Esophagus muscularis mucosa (tissue), 4 donors: ENCODE data around the gene OR56A1. TPM values are rescaled to one million over a fixed set of nuclear protein-coding genes. Genes with fewer than 3 reads are reported as not detected.

ENCODE experiments used
- DNase-seq: peaks from one replicate; pipeline ENCODE4 v3.0.0-alpha.2; 2017; ENCODE audit errors: extremely low spot score
- H3K27ac ChIP-seq, 4 donors: fragments of 200-600 bp; sonication (generic); replicated peaks in 1 of 4; 1 replicate in 3 of 4; 2 replicates in 1 of 4; pipeline ENCODE4 v1.5.1; 2016 to 2019; ENCODE audit warnings: mild to moderate bottlenecking in 1 of 4
- H3K27me3 ChIP-seq, 4 donors: fragments of 200-600 bp; sonication (generic); one replicate each; pipeline versions ENCODE4 v1.5.1 to v1.6.0; 2016 to 2019
- H3K36me3 ChIP-seq, 4 donors: fragments of 200-600 bp; sonication (generic); one replicate each; pipeline ENCODE4 v1.5.1; 2016 to 2019
- H3K4me1 ChIP-seq, 4 donors: fragments of 200-600 bp; sonication (generic); one replicate each; pipeline ENCODE4 v1.5.1; 2016 to 2019
- H3K4me3 ChIP-seq, 4 donors: fragments of 200-600 bp; sonication (generic); 1 replicate in 2 of 4; 2 replicates in 2 of 4; pipeline ENCODE4 v1.5.1; 2016 to 2019; ENCODE audit warnings: mild to moderate bottlenecking in 4 of 4, moderate library complexity in 1 of 4
- H3K9me3 ChIP-seq, 4 donors: fragments of 200-600 bp; sonication (generic); 1 replicate in 3 of 4; 2 replicates in 1 of 4; pipeline ENCODE4 v1.5.1; 2016 to 2019
- CTCF ChIP-seq, 3 experiments: fragments of 200-600 bp in 2 of 3; fragments of 450-650 bp in 1 of 3; sonication (generic) in 2 of 3; IDR thresholded peaks; one replicate each; pipeline ENCODE4 v1.5.1; 2017 to 2019; ENCODE audit warnings: antibody characterized with exemption in 3 of 3, mild to moderate bottlenecking in 2 of 3, moderate library complexity in 1 of 3
- EP300 ChIP-seq: sonication (generic); formaldehyde crosslinking; IDR thresholded peaks from one replicate; pipeline ENCODE4 v1.6.1; 2017; ENCODE audit warnings: antibody characterized with exemption
- POLR2A ChIP-seq: fragments of 450-650 bp; IDR thresholded peaks from one replicate; pipeline ENCODE4 v1.6.1; 2017; ENCODE audit warnings: antibody characterized with exemption, moderate library complexity, mild to moderate bottlenecking, low read depth
- POLR2AphosphoS5 ChIP-seq, 2 donors: sonication (generic); formaldehyde crosslinking; IDR thresholded peaks; one replicate each; pipeline ENCODE4 v1.6.1; 2017; ENCODE audit warnings: antibody characterized with exemption in 2 of 2
- WGBS: methylation state at CpG from one replicate; pipeline ENCODE4 v1.1.5; 2018; 5-methylcytosine and 5-hydroxymethylcytosine counted together
- intact Hi-C: fragments of 100-400 bp; cut with DNase I; formaldehyde crosslinking; loops from one replicate; pipeline ENCODE4 v1.15.1; 2023
- total RNA-seq, 4 donors: library from RNA; depleted of rRNA; stranded (reverse); fragments of >200 nt; gene quantifications; one replicate each; pipeline versions ENCODE4 v1.1.0 to v1.2.1, GENCODE V29; 2016

The OR56A1 gene
- total RNA-seq, 4 donors from 2014 or later, result not detected

- DNase-seq, result no peak
- no peaks in the 10 kb centered on the region for H3K9me3 ChIP-seq
- no peaks in the 10 kb centered on the region for H3K4me1 ChIP-seq
- intact Hi-C loops, result no loop called here
- WGBS, result 62% methylated on average over 5 of the region's 5 CpGs
- no peak overlapping the region for H3K4me3 ChIP-seq
- H3K36me3 ChIP-seq, result no peaks in the 10 kb centered on the region
- TF ChIP-seq EP300, result no peak
- TF ChIP-seq POLR2A, result no peak
- no peak for TF ChIP-seq POLR2AphosphoS5 (IDR thresholded peaks at IDR 0.05)
- TF ChIP-seq CTCF (IDR thresholded peaks at IDR 0.05), result no peak
- no peak overlapping the region for H3K27ac ChIP-seq
- H3K27me3 ChIP-seq, result no peaks in the 10 kb centered on the region
These were observed 32.3 kb upstream of the OR56A1 start for GRCh38 chr11:6062691-6063358.

- Histone ChIP-seq H3K4me3 (no peak overlapping the region), H3K36me3 (no peaks in the 10 kb centered on the region), H3K27ac (no peak overlapping the region), H3K4me1 (no peaks in the 10 kb centered on the region), H3K9me3 (no peaks in the 10 kb centered on the region), H3K27me3 (no peaks in the 10 kb centered on the region)
- TF ChIP-seq CTCF (IDR thresholded peaks at IDR 0.05) (no peak), POLR2A (no peak), POLR2AphosphoS5 (IDR thresholded peaks at IDR 0.05) (no peak), EP300 (no peak)
- 62% methylated on average over 3 of the region's 3 CpGs for WGBS
- DNase-seq, result no peak
- intact Hi-C loops, result no loop called here
These were observed 30.9 kb upstream of the OR56A1 start for GRCh38 chr11:6061475-6061874.

DNA sequence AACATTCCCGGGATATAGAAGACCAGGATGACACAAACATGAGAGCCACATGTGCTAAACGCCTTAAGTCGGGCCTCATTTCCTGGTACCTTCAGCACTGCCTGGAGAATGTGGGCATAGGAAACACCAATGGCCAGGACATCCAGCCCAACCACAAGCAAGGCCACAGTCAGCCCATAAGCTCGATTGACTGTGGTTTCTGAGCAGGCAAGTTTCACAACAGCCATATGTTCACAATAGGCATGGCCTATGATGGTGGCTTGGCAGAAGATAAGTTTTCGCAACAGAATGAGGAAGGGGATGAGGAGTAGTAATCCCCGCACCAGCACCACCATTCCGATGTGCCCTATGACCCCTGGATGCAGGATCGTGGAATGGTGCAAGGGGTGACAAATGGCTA is 26.9 kb upstream of the OR56A1 start:
- H3K27me3 ChIP-seq, result peaks cover 0 to 12% (median 0%) of the 10 kb centered on the region in 4 donors
- no peak overlapping the region for H3K4me3 ChIP-seq
- no peaks in the 10 kb centered on the region for H3K36me3 ChIP-seq
- TF ChIP-seq CTCF (IDR thresholded peaks at IDR 0.05), result no peak
- DNase-seq, result no peak
- intact Hi-C loops, result no loop called here
- H3K27ac ChIP-seq, result no peak overlapping the region
- 89% methylated on average over 7 of the region's 8 CpGs for WGBS
- no peaks in the 10 kb centered on the region for H3K4me1 ChIP-seq
- H3K9me3 ChIP-seq, result no peaks in the 10 kb centered on the region

- DNase-seq, result no peak
- TF ChIP-seq CTCF (IDR thresholded peaks at IDR 0.05) (no peak), POLR2A (no peak), POLR2AphosphoS5 (IDR thresholded peaks at IDR 0.05) (no peak), EP300 (no peak)
- intact Hi-C loops, result no loop called here
These were observed 25.0 kb upstream of the OR56A1 start for GRCh38 chr11:6055569-6055968.

GRCh38 chr11:6052374-6052773 is 21.8 kb upstream of the OR56A1 start:
- Histone ChIP-seq H3K36me3 (no peaks in the 10 kb centered on the region), H3K4me1 (no peaks in the 10 kb centered on the region), H3K27ac (no peak overlapping the region), H3K27me3 (peaks cover 0 to 14% (median 0%) of the 10 kb centered on the region in 4 donors), H3K4me3 (no peak overlapping the region), H3K9me3 (no peaks in the 10 kb centered on the region)
- no peak for TF ChIP-seq CTCF (IDR thresholded peaks at IDR 0.05)
- DNase-seq, result no peak
- WGBS, result 80% methylated on average over 3 of the region's 3 CpGs
- intact Hi-C loops, result no loop called here

More at GRCh38 chr11:6055569-6055968, 25.0 kb upstream of the OR56A1 start:
- Histone ChIP-seq H3K36me3 (no peaks in the 10 kb centered on the region), H3K4me1 (no peaks in the 10 kb centered on the region), H3K27ac (no peak overlapping the region), H3K27me3 (peaks cover 0 to 14% (median 0%) of the 10 kb centered on the region in 4 donors), H3K9me3 (no peaks in the 10 kb centered on the region), H3K4me3 (no peak overlapping the region)
